Testis (tissue), 2 donors: Measurements from ENCODE around the gene AMELY.

ENCODE experiments used
- POLR2A ChIP-seq: fragments of 450-650 bp; IDR thresholded peaks from one replicate; pipeline ENCODE4 v1.6.1; 2017; ENCODE audit warnings: antibody characterized with exemption, mild to moderate bottlenecking, moderate library complexity
- TF ChIP-seq, protein P1 (sequence below), 3 experiments: fragments of 450-650 bp in 2 of 3; fragments of 200-600 bp in 1 of 3; sonication (generic) in 1 of 3; IDR thresholded peaks; one replicate each; pipeline ENCODE4 v1.5.1; 2016 to 2019; ENCODE audit warnings: antibody characterized with exemption in 3 of 3, mild to moderate bottlenecking in 2 of 3, moderate library complexity in 1 of 3

DNA sequence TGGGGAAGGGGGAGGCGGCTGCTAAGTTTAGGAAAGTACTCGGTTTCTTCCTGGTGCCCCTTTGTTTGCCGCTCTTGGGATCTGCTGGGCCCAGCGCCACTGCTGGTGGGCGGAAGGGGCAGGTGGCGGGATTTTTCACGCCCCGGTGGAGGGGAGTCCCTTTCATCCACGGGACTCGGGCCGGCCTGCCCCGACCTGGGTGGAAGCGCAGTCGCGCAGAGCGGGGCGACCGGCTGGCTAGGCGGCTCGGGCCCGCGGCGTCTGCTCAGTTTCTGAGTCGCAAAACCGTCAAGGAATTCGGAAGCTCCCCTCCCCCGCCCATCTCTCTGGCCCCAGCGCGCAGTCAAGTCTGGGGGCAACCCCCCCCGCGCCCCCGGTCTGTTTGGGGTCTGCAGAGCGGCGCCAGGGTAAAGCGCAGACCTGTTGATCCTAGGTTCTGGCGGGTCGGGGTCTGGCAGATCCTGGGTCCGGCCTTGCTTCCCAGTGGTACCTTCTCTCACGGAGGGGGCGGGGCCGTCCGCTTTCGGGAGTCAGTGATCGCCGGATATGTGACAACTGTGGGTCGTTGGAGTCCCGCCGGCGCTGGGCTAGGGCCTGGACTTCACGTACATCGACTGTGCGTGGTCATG lies at the start of gene AMELY:
- TF ChIP-seq, protein P1, sequence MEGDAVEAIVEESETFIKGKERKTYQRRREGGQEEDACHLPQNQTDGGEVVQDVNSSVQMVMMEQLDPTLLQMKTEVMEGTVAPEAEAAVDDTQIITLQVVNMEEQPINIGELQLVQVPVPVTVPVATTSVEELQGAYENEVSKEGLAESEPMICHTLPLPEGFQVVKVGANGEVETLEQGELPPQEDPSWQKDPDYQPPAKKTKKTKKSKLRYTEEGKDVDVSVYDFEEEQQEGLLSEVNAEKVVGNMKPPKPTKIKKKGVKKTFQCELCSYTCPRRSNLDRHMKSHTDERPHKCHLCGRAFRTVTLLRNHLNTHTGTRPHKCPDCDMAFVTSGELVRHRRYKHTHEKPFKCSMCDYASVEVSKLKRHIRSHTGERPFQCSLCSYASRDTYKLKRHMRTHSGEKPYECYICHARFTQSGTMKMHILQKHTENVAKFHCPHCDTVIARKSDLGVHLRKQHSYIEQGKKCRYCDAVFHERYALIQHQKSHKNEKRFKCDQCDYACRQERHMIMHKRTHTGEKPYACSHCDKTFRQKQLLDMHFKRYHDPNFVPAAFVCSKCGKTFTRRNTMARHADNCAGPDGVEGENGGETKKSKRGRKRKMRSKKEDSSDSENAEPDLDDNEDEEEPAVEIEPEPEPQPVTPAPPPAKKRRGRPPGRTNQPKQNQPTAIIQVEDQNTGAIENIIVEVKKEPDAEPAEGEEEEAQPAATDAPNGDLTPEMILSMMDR (IDR thresholded peaks at IDR 0.05), result no peak
- TF ChIP-seq POLR2A, result no peak
